ENCODE data around the gene CT45A5.

GRCh38 chrX:135740681-135741149 lies 44.6 kb downstream of the CT45A5 start:
- TF ChIP-seq CTCF (conservative IDR thresholded peaks at IDR 0.05; ENCODE audit: low read length) = peak; percentile 58
- TF ChIP-seq EZH2phosphoT487 (IDR thresholded peaks at IDR 0.05; ENCODE audit: borderline replicate concordance, low read depth, low read length) = no peak
